Head of caudate nucleus (tissue), 42 donors: Measurements from ENCODE around the gene ITPR2.

Source experiments
- DNase-seq, 42 donors: peaks; one replicate each; pipeline versions ENCODE4 v3.0.0 to v3.0.0-alpha.2; 2020 to 2021; ENCODE audit warnings: mixed read lengths in 7 of 42
- intact Hi-C: fragments of 100-400 bp; cut with DNase I; formaldehyde crosslinking; loops from one replicate; pipeline ENCODE4 v1.15.0; 2022

The ITPR2 gene

GRCh38 chr12:26572137-26572536, 260.9 kb downstream of the ITPR2 start:
- intact Hi-C loops = no loop called here
- DNase-seq = no peak

- intact Hi-C loops = no loop called here
- DNase-seq = no peak
These were observed 261.4 kb downstream of the ITPR2 start for GRCh38 chr12:26571560-26571959.

- intact Hi-C loops = no loop called here
- DNase-seq = no peak
These were observed 265.9 kb downstream of the ITPR2 start for GRCh38 chr12:26567126-26567525.

- intact Hi-C loops = no loop called here
- DNase-seq = no peak
These were observed 266.3 kb downstream of the ITPR2 start for GRCh38 chr12:26566675-26567074.

- DNase-seq = no peak
- intact Hi-C loops = no loop called here
These were observed 266.8 kb downstream of the ITPR2 start for GRCh38 chr12:26566186-26566585.

- intact Hi-C loops = no loop called here
- DNase-seq = no peak
These were observed 268.6 kb downstream of the ITPR2 start for GRCh38 chr12:26564391-26564790.

- DNase-seq = no peak
- intact Hi-C loops = no loop called here
These were observed 269.4 kb downstream of the ITPR2 start for GRCh38 chr12:26563552-26563951.

- DNase-seq = no peak
- intact Hi-C loops = no loop called here
These were observed 275.7 kb downstream of the ITPR2 start for GRCh38 chr12:26557326-26557725.

- intact Hi-C loops = no loop called here
- DNase-seq = no peak
These were observed 276.1 kb downstream of the ITPR2 start for GRCh38 chr12:26556916-26557315.

GRCh38 chr12:26555139-26555538, 277.9 kb downstream of the ITPR2 start:
- DNase-seq = no peak
- intact Hi-C loops = no loop called here

- no peak for DNase-seq
- intact Hi-C loops = no loop called here
These were observed 278.7 kb downstream of the ITPR2 start for GRCh38 chr12:26554332-26554731.

- intact Hi-C loops = no loop called here
- no peak for DNase-seq
These were observed 281.6 kb downstream of the ITPR2 start for GRCh38 chr12:26551385-26551784.

GRCh38 chr12:26548227-26548626, 284.8 kb downstream of the ITPR2 start:
- intact Hi-C loops = no loop called here
- no peak for DNase-seq

- DNase-seq = no peak
- intact Hi-C loops = no loop called here
These were observed 286.3 kb downstream of the ITPR2 start for GRCh38 chr12:26546535-26547314.

GRCh38 chr12:26539131-26539530, 293.9 kb downstream of the ITPR2 start:
- no peak for DNase-seq

GRCh38 chr12:26537651-26538050, 295.3 kb downstream of the ITPR2 start:
- intact Hi-C loops = no loop called here
- DNase-seq = no peak

More at GRCh38 chr12:26539131-26539530, 293.9 kb downstream of the ITPR2 start:
- intact Hi-C loops = no loop called here

GRCh38 chr12:26537126-26537525, 295.9 kb downstream of the ITPR2 start:
- no peak for DNase-seq
- intact Hi-C loops = no loop called here

- intact Hi-C loops = no loop called here
- no peak for DNase-seq
These were observed 297.2 kb downstream of the ITPR2 start for GRCh38 chr12:26535826-26536225.

- DNase-seq = no peak
- intact Hi-C loops = no loop called here
These were observed 298.9 kb downstream of the ITPR2 start for GRCh38 chr12:26534071-26534470.

GRCh38 chr12:26533211-26533610, 299.8 kb downstream of the ITPR2 start:
- intact Hi-C loops = no loop called here
- no peak for DNase-seq

- DNase-seq = no peak
- intact Hi-C loops = no loop called here
These were observed 302.5 kb downstream of the ITPR2 start for GRCh38 chr12:26530461-26530860.
